Left forelimb (tissue), 1 donor: ENCODE data around the gene PICALM.

ENCODE experiments used
- DNase-seq: peaks from one replicate; pipeline ENCODE4 v3.0.0-alpha.2; 2018; ENCODE audit warnings: low spot score

Gene PICALM

DNA sequence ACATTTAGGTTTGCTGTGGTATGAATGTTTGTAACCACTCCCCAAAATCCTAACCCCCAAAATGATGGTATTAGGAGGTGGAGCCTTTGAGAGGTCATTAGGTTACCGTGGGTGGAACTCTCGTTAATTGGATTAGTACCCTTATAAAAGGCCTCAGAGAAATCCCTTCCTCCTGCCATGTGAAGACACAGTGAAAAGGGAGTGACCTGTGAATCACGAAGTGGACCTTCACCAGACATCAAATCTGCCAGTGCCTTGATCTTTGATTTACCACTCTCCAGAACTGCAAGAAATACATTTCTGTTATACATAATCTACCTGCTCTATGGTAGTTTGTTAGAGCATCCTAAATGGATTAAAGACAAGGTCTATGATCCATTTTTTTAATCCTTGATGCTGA lies 12.6 kb upstream of the PICALM start:
- DNase-seq, result no peak

GRCh38 chr11:86079421-86079820 lies 10.5 kb upstream of the PICALM start:
- DNase-seq, result no peak

DNA sequence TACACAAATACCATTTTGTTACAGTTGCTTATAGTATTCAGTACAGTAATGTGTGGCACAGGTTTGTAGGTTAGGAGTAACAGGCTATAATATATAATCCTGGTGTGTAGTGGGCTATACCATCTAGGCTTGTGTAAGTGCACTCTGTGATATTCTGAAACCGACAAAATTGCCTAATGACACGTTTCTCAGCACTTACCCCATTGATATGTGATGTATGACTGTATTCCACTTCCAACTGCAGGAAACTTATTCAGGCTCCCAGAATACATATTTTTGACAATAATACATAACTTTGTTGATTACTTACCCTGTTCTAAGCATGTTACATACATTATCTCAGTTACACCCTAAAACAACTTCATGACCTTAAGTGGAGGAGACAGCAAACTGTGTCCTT lies 5.1 kb upstream of the PICALM start:
- no peak for DNase-seq

- DNase-seq, result no peak
Observed at GRCh38 chr11:86072211-86072610, 3.3 kb upstream of the PICALM start.

- no peak for DNase-seq
Observed at GRCh38 chr11:86070142-86071056, 1.5 kb upstream of the PICALM start.

- DNase-seq, result no peak
Observed at GRCh38 chr11:86069408-86070101, 671 bp upstream of the PICALM start.

GRCh38 chr11:86068138-86068871 lies 579 bp downstream of the PICALM start:
- peak; percentile 82 for DNase-seq

GRCh38 chr11:86067851-86068137 lies 1.1 kb downstream of the PICALM start:
- no peak for DNase-seq

GRCh38 chr11:86067009-86067850 lies 1.7 kb downstream of the PICALM start:
- DNase-seq, result no peak

- no peak for DNase-seq
Observed at GRCh38 chr11:86066657-86067008, 2.3 kb downstream of the PICALM start.

DNA sequence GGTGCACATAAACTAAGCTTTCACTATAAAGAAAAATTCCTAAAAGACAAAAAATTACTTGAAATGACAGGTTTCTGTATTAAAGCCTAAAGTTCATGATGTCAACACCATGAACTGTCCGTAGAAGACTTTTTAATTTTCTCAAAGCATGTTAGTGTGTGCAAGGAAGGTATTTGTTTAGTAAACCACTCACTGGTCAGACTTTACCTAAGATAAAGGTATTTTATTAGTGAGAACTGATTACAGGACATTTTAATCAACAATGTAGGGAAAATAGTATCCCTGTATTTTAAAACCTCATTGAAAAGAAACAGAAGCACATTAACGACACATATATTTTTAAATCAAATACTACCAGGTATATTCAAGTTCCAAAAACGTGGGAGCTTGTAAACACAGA lies 2.9 kb downstream of the PICALM start:
- no peak for DNase-seq

- no peak for DNase-seq
Observed at GRCh38 chr11:86064220-86064803, 4.6 kb downstream of the PICALM start.

GRCh38 chr11:86063536-86063935 lies 5.3 kb downstream of the PICALM start:
- no peak for DNase-seq

- DNase-seq, result no peak
Observed at GRCh38 chr11:86062719-86063118, 6.2 kb downstream of the PICALM start.

- DNase-seq, result no peak
Observed at GRCh38 chr11:86061483-86062205, 7.2 kb downstream of the PICALM start.

- DNase-seq, result no peak
Observed at GRCh38 chr11:86060544-86060943, 8.3 kb downstream of the PICALM start.

GRCh38 chr11:86058360-86058759 lies 10.5 kb downstream of the PICALM start:
- DNase-seq, result no peak

GRCh38 chr11:86056351-86056854 lies 12.5 kb downstream of the PICALM start:
- no peak for DNase-seq

GRCh38 chr11:86052693-86053641 lies 15.9 kb downstream of the PICALM start:
- no peak for DNase-seq
